Measurements from ENCODE around the gene CYP21A2.
"Not testable (repeated sequence)": the region's sequence is repeated elsewhere in the genome, so short reads cannot be mapped to it uniquely, and the experiment has no call there.

DNA sequence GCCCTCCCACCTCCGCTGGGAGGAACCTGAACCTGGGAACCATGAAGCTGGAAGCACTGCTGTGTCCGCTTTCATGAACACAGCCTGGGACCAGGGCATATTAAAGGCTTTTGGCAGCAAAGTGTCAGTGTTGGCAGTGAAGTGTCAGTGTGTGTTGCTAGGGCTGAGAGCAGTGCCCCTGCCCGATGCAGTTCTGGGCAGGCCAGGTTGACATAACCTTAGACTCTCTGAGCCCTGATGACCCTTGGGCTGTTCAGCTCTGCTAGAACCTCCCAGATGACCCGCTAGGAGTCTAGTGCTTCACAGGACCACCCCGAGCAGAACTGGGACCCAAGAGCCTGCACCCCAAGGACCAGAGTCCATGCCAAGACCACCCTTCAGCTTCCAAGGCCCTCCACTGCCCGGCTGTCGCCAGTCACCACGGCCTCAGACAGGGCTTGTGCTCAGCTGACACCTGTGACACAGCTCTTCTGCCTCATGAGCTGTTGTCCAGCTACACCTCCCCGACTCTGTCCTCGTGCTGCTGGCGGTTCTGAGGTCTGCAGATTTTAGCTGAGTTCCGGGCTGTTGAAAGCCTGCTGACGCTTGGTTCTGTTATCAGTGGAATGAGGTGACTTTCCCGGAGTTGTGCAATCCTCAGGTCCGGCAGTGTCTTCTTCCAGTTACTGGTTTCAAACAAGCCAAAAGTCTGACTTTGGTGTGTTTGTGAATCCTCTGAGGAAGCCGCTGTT lies 2.8 kb upstream of the CYP21A2 start:
- TF ChIP-seq, protein P1, sequence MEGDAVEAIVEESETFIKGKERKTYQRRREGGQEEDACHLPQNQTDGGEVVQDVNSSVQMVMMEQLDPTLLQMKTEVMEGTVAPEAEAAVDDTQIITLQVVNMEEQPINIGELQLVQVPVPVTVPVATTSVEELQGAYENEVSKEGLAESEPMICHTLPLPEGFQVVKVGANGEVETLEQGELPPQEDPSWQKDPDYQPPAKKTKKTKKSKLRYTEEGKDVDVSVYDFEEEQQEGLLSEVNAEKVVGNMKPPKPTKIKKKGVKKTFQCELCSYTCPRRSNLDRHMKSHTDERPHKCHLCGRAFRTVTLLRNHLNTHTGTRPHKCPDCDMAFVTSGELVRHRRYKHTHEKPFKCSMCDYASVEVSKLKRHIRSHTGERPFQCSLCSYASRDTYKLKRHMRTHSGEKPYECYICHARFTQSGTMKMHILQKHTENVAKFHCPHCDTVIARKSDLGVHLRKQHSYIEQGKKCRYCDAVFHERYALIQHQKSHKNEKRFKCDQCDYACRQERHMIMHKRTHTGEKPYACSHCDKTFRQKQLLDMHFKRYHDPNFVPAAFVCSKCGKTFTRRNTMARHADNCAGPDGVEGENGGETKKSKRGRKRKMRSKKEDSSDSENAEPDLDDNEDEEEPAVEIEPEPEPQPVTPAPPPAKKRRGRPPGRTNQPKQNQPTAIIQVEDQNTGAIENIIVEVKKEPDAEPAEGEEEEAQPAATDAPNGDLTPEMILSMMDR (IDR thresholded peaks at IDR 0.05), result not testable (repeated sequence)
- not testable (repeated sequence) for TF ChIP-seq POLR2A (IDR thresholded peaks at IDR 0.05)
